ENCODE measurements around the gene TTLL11. TPM values are rescaled to one million over a fixed set of nuclear protein-coding genes. Genes with fewer than 3 reads are reported as not detected.

Gene TTLL11
- polyA plus RNA-seq, 1 donor (not counting 4 experiments of a cell fraction or from before 2014, with no cell fraction given), result 8.0 TPM

- no peaks in the 10 kb centered on the region for H3K4me1 ChIP-seq (ENCODE audit: control insufficient read depth, extremely low read depth, insufficient read depth, low read length)
- no peak for DNase-seq (ENCODE audit: low read depth, low spot score)
- no peaks in the 10 kb centered on the region for H3K9me1 ChIP-seq (ENCODE audit: control insufficient read depth, extremely low read depth, insufficient read depth, low read length)
- H3K27ac ChIP-seq (ENCODE audit: control insufficient read depth, insufficient read depth, low read length), result no peak overlapping the region
- FAIRE-seq, result no peak
- H4K20me1 ChIP-seq (ENCODE audit: control insufficient read depth, extremely low read depth, insufficient read depth, low read length), result no peaks in the 10 kb centered on the region
- no peaks in the 10 kb centered on the region for H3K9me3 ChIP-seq (ENCODE audit: control insufficient read depth, low read depth, low read length)
- no peaks in the 10 kb centered on the region for H3K27me3 ChIP-seq (ENCODE audit: control insufficient read depth, extremely low read depth, insufficient read depth, low read length)
- H3K79me2 ChIP-seq (ENCODE audit: control insufficient read depth, insufficient read depth, low read length), result no peaks in the 10 kb centered on the region
- H2AFZ ChIP-seq (ENCODE audit: control insufficient read depth, low read length), result no peak overlapping the region
- TF ChIP-seq CTCF (optimal IDR thresholded peaks at IDR 0.05 in 1 of 3, IDR thresholded peaks at IDR 0.05 in 1 of 3, conservative IDR thresholded peaks at IDR 0.05 in 1 of 3; ENCODE audit: extremely low read depth in 1 of 3, insufficient read depth in 2 of 3, low read length in 3 of 3) (no peak), EZH2 (IDR thresholded peaks at IDR 0.05; ENCODE audit: low read length) (no peak)
- H3K4me2 ChIP-seq (ENCODE audit: control insufficient read depth, extremely low read depth, insufficient read depth, low read depth, low read length), result no peak overlapping the region
- dilution Hi-C loops (cut with MboI; ENCODE audit: extremely low pct_ligation_motif_present, low sequenced_read_pairs), result no loop called here
- no peak overlapping the region for H3K9ac ChIP-seq (ENCODE audit: control insufficient read depth, extremely low read depth, insufficient read depth, low read length)
- H3K4me3 ChIP-seq (ENCODE audit: control insufficient read depth in 2 of 3, extremely low read depth in 1 of 3, insufficient read depth in 2 of 3, low read depth in 1 of 3, low read length in 3 of 3), result no peak overlapping the region
- H3K36me3 ChIP-seq (ENCODE audit: control insufficient read depth in 2 of 2, extremely low read depth in 1 of 2, insufficient read depth in 2 of 2, low read length in 2 of 2), result no peaks in the 10 kb centered on the region
Observed at GRCh38 chr9:121814594-121814993, 278.5 kb downstream of the TTLL11 start.

- Histone ChIP-seq H3K9me1 (ENCODE audit: control insufficient read depth, extremely low read depth, insufficient read depth, low read length) (no peaks in the 10 kb centered on the region), H3K27me3 (ENCODE audit: control insufficient read depth, extremely low read depth, insufficient read depth, low read length) (no peaks in the 10 kb centered on the region), H3K9ac (ENCODE audit: control insufficient read depth, extremely low read depth, insufficient read depth, low read length) (no peak overlapping the region), H4K20me1 (ENCODE audit: control insufficient read depth, extremely low read depth, insufficient read depth, low read length) (no peaks in the 10 kb centered on the region), H3K4me1 (ENCODE audit: control insufficient read depth, extremely low read depth, insufficient read depth, low read length) (no peaks in the 10 kb centered on the region), H3K4me3 (ENCODE audit: control insufficient read depth in 2 of 3, extremely low read depth in 1 of 3, insufficient read depth in 2 of 3, low read depth in 1 of 3, low read length in 3 of 3) (no peak overlapping the region), H3K4me2 (ENCODE audit: control insufficient read depth, extremely low read depth, insufficient read depth, low read depth, low read length) (no peak overlapping the region), H3K9me3 (ENCODE audit: control insufficient read depth, low read depth, low read length) (no peaks in the 10 kb centered on the region), H2AFZ (ENCODE audit: control insufficient read depth, low read length) (no peak overlapping the region), H3K27ac (ENCODE audit: control insufficient read depth, insufficient read depth, low read length) (no peak overlapping the region), H3K79me2 (ENCODE audit: control insufficient read depth, insufficient read depth, low read length) (no peaks in the 10 kb centered on the region), H3K36me3 (ENCODE audit: control insufficient read depth in 2 of 2, extremely low read depth in 1 of 2, insufficient read depth in 2 of 2, low read length in 2 of 2) (no peaks in the 10 kb centered on the region)
- TF ChIP-seq CTCF (optimal IDR thresholded peaks at IDR 0.05 in 1 of 3, IDR thresholded peaks at IDR 0.05 in 1 of 3, conservative IDR thresholded peaks at IDR 0.05 in 1 of 3; ENCODE audit: extremely low read depth in 1 of 3, insufficient read depth in 2 of 3, low read length in 3 of 3), result no peak
- TF ChIP-seq EZH2 (IDR thresholded peaks at IDR 0.05; ENCODE audit: low read length), result no peak
- FAIRE-seq (no peak), DNase-seq (ENCODE audit: low read depth, low spot score) (no peak)
- dilution Hi-C loops (cut with MboI; ENCODE audit: extremely low pct_ligation_motif_present, low sequenced_read_pairs), result no loop called here
Observed at GRCh38 chr9:121813519-121814210, 279.4 kb downstream of the TTLL11 start.

Measured in keratinocyte (primary cell).